ENCODE data around the gene NEURL1.

Gene NEURL1

GRCh38 chr10:103548006-103548405 lies 54.5 kb downstream of the NEURL1 start:
- DNase-seq: no peak

- DNase-seq: no peak
Observed at GRCh38 chr10:103548581-103549348, 55.3 kb downstream of the NEURL1 start.

GRCh38 chr10:103549349-103549685 lies 55.8 kb downstream of the NEURL1 start:
- DNase-seq: no peak

- DNase-seq: no peak
Observed at GRCh38 chr10:103550229-103550628, 56.7 kb downstream of the NEURL1 start.

GRCh38 chr10:103551619-103552602 lies 58.4 kb downstream of the NEURL1 start:
- no peak for DNase-seq

GRCh38 chr10:103552856-103553742 lies 59.6 kb downstream of the NEURL1 start:
- DNase-seq: no peak

- DNase-seq: no peak
Observed at GRCh38 chr10:103553743-103554487, 60.4 kb downstream of the NEURL1 start.

GRCh38 chr10:103554488-103555324 lies 61.2 kb downstream of the NEURL1 start:
- peak; percentile 44 for DNase-seq

- DNase-seq: no peak
Observed at GRCh38 chr10:103555325-103555649, 61.8 kb downstream of the NEURL1 start.

GRCh38 chr10:103555712-103556111 lies 62.2 kb downstream of the NEURL1 start:
- DNase-seq: no peak

- DNase-seq: no peak
Observed at GRCh38 chr10:103556383-103557007, 63.0 kb downstream of the NEURL1 start.

- DNase-seq: no peak
Observed at GRCh38 chr10:103557455-103557854, 64.0 kb downstream of the NEURL1 start.

GRCh38 chr10:103558911-103559310 lies 65.4 kb downstream of the NEURL1 start:
- no peak for DNase-seq

- no peak for DNase-seq
Observed at GRCh38 chr10:103559776-103560175, 66.3 kb downstream of the NEURL1 start.

GRCh38 chr10:103560886-103561285 lies 67.4 kb downstream of the NEURL1 start:
- DNase-seq: no peak

GRCh38 chr10:103562383-103562782 lies 68.9 kb downstream of the NEURL1 start:
- no peak for DNase-seq

- no peak for DNase-seq
Observed at GRCh38 chr10:103563231-103564115, 70.0 kb downstream of the NEURL1 start.

GRCh38 chr10:103564116-103564501 lies 70.6 kb downstream of the NEURL1 start:
- DNase-seq: no peak

- DNase-seq: peak; percentile 20
Observed at GRCh38 chr10:103564776-103565520, 71.4 kb downstream of the NEURL1 start.
